B cell (primary cell): ENCODE measurements around the gene ATAD3B. TPM values are rescaled to one million over a fixed set of nuclear protein-coding genes. Genes with fewer than 3 reads are reported as not detected.

Source experiments
- ATAC-seq: fragments of 200-7000 bp; cut with Tn5 transposase; one replicate; pipeline ENCODE4 v1.10.0; 2021; ENCODE audit warnings: low read depth, mild to moderate bottlenecking, moderate number of reproducible peaks, moderate library complexity
- CTCF ChIA-PET: fragments of 350-600 bp; sonication (Branson Sonifier 250); formaldehyde crosslinking; loops from one replicate; lab custom pipeline; 2021; ENCODE audit warnings: antibody characterized with exemption, inconsistent platforms; lab: Charles Lee
- POLR2A ChIA-PET: fragments of 350-600 bp; sonication (Branson Sonifier 250); formaldehyde crosslinking; loops from one replicate; lab custom pipeline; 2021; ENCODE audit warnings: antibody characterized with exemption; lab: Charles Lee
- DNase-seq: peaks from one replicate; pipeline ENCODE4 v3.0.0; 2013
- H2AFZ ChIP-seq: 2 replicates; pipeline ENCODE4 v1.6.1; 2012; ENCODE audit warnings: mild to moderate bottlenecking, low read depth, low read length; ENCODE audit not compliant: insufficient read depth, poor library complexity, severe bottlenecking
- H3K27ac ChIP-seq, 2 donors: 1 replicate in 1 of 2; 2 replicates in 1 of 2; pipeline ENCODE4 v1.5.1; 2012 to 2013; ENCODE audit warnings: low read length in 2 of 2, mild to moderate bottlenecking in 2 of 2, moderate library complexity in 1 of 2
- H3K27me3 ChIP-seq, 4 experiments: fragments of 200-600 bp in 1 of 4; sonication (generic) in 1 of 4; replicated peaks in 1 of 4; 1 replicate in 2 of 4; 2 replicates in 2 of 4; pipeline versions ENCODE4 v1.6.1 to v1.7.0; 2013 to 2016; ENCODE audit warnings: low read length in 3 of 4, mild to moderate bottlenecking in 2 of 4, mixed read lengths in 1 of 4, moderate library complexity in 1 of 4; ENCODE audit not compliant: insufficient read depth in 4 of 4, control insufficient read depth in 3 of 4; ENCODE audit errors: control extremely low read depth in 1 of 4
- H3K36me3 ChIP-seq, 2 experiments: replicated peaks in 1 of 2; 1 replicate in 1 of 2; 2 replicates in 1 of 2; pipeline versions ENCODE4 v1.6.1 to v1.7.1; 2013; ENCODE audit warnings: low read length in 1 of 2; ENCODE audit not compliant: insufficient read depth in 2 of 2, control insufficient read depth in 1 of 2; ENCODE audit errors: control extremely low read depth in 1 of 2, extremely low read depth in 1 of 2
- H3K4me1 ChIP-seq, 2 donors: fragments of 200-600 bp in 1 of 2; sonication (generic) in 1 of 2; 1 replicate in 1 of 2; 2 replicates in 1 of 2; pipeline versions ENCODE4 v1.5.1 to v1.6.1; 2013 to 2017; ENCODE audit warnings: low read length in 2 of 2; ENCODE audit not compliant: control insufficient read depth in 2 of 2, insufficient read depth in 2 of 2
- H3K4me2 ChIP-seq: replicated peaks from 2 replicates; pipeline ENCODE3; 2012; ENCODE audit warnings: mild to moderate bottlenecking, low read depth, low read length; ENCODE audit not compliant: poor library complexity, severe bottlenecking
- H3K4me3 ChIP-seq, 5 experiments: fragments of 200-600 bp in 1 of 5; sonication (generic) in 1 of 5; 1 replicate in 3 of 5; 2 replicates in 2 of 5; pipeline versions ENCODE4 v1.5.1 to v1.7.0; 2011 to 2016; ENCODE audit warnings: low read length in 4 of 5, mild to moderate bottlenecking in 4 of 5, low read depth in 2 of 5, control low read depth in 1 of 5, moderate library complexity in 1 of 5; ENCODE audit not compliant: insufficient read depth in 1 of 5; ENCODE audit errors: control extremely low read depth in 1 of 5, extremely low read depth in 1 of 5
- H3K79me2 ChIP-seq: fragments of 200-600 bp; sonication (generic); one replicate; pipeline ENCODE4 v1.6.0; 2016; ENCODE audit warnings: low read length; ENCODE audit not compliant: control insufficient read depth, insufficient read depth
- H3K9ac ChIP-seq: fragments of 200-600 bp; sonication (generic); 2 replicates; pipeline ENCODE4 v1.6.1; 2017; ENCODE audit warnings: mild to moderate bottlenecking, low read length, moderate library complexity
- H3K9me3 ChIP-seq, 3 donors: one replicate each; pipeline versions ENCODE4 v1.6.1 to v1.7.1; 2013; ENCODE audit warnings: low read length in 2 of 3; ENCODE audit not compliant: control insufficient read depth in 2 of 3, insufficient read depth in 1 of 3; ENCODE audit errors: control extremely low read depth in 1 of 3
- H4K20me1 ChIP-seq: 2 replicates; pipeline ENCODE4 v1.6.0; 2012; ENCODE audit warnings: mild to moderate bottlenecking, low read length; ENCODE audit not compliant: insufficient read depth, control insufficient read depth, poor library complexity, severe bottlenecking
- H3K27ac Mint-ChIP-seq: one replicate; pipeline ENCODE4 v1.8.0; 2021; ENCODE audit warnings: mixed read lengths
- H3K27me3 Mint-ChIP-seq: one replicate; pipeline ENCODE4 v1.8.0; 2021; ENCODE audit warnings: mixed read lengths
- H3K4me1 Mint-ChIP-seq: one replicate; pipeline ENCODE4 v1.8.0; 2021; ENCODE audit warnings: mixed read lengths
- H3K4me3 Mint-ChIP-seq: one replicate; pipeline ENCODE4 v1.8.0; 2021; ENCODE audit warnings: mixed read lengths
- H3K9me3 Mint-ChIP-seq: one replicate; pipeline ENCODE4 v1.8.0; 2022; ENCODE audit warnings: mixed read lengths; ENCODE audit not compliant: insufficient read depth
- EZH2 ChIP-seq: IDR thresholded peaks from 2 replicates; pipeline ENCODE4 v1.6.1; 2012; ENCODE audit warnings: borderline replicate concordance, low read depth, mild to moderate bottlenecking, moderate library complexity, low read length; ENCODE audit not compliant: insufficient read depth, poor library complexity, severe bottlenecking
- WGBS: methylation state at CpG from one replicate; pipeline ENCODE4 v1.1.5; 2013; ENCODE audit warnings: missing lambda C conversion rate; ENCODE audit not compliant: insufficient coverage; 5-methylcytosine and 5-hydroxymethylcytosine counted together
- intact Hi-C: fragments of 100-400 bp; cut with micrococcal nuclease; formaldehyde crosslinking; loops from one replicate; pipeline ENCODE4 v1.10.0; 2022
- polyA plus RNA-seq: library from polyadenylated mRNA; depleted of rRNA; stranded (reverse); fragments of >200 nt; gene quantifications from 2 replicates; pipeline ENCODE4 v1.2.3, GENCODE V29; 2012
- total RNA-seq, 2 donors: library from RNA; stranded (reverse); fragments of 120-200 nt in 1 of 2; gene quantifications; 1 replicate in 1 of 2; 2 replicates in 1 of 2; pipeline versions ENCODE4 v1.2.3 to v1.2.4, GENCODE V29; 2013 to 2022
- TF ChIP-seq, protein P1 (sequence below): fragments of 200-600 bp; IDR thresholded peaks from one replicate; pipeline ENCODE4 v1.8.0; 2022; ENCODE audit warnings: antibody characterized with exemption, mild to moderate bottlenecking

Gene ATAD3B
- total and polyA plus RNA-seq, 2 donors (not counting 1 experiment from before 2014, with no cell fraction given) = 50.9 to 51.5 TPM

DNA sequence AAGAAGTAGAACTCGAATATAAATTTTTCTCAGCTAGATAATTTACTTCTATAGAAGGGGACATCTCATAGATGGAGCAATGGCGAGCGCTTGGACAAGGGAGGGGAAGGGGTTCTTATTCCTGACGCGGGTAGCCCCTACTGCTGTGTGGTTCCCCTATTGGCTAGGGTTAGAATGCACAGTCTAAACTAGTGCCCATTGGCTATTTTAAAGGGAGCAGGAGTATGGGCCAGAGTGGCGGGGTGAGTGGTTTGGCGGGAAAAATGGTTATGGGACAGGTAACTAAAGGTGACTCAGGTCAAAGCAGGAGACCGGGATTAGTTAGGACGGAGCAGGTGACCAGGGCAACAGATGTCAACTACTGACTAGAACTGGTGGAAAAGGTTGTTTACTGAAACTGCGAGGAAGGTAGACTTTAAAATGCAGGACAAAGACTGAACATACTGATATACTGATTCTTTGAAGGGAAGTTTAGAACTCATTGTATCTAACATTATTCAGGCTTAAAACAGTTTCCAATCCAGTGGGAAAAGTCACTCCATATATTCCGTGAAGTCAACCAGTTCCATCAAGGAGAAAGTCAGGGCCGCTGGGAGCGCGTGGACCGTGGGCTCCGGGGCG is 39.5 kb downstream of the ATAD3B start:
- H2AFZ ChIP-seq = peak overlapping the region; percentile 76
- no peak for DNase-seq

More for the DNA sequence above, 39.5 kb downstream of the ATAD3B start:
- H3K36me3 ChIP-seq = no peaks in the 10 kb centered on the region
- POLR2A ChIA-PET = interaction anchor here (0.6 to 0.7 kb wide), 2 partner anchors 219 to 413 kb away, joined by 3 read pairs; no protein-coding TSS in a partner anchor
- H4K20me1 ChIP-seq = no peaks in the 10 kb centered on the region
- peaks cover 12% of the 10 kb centered on the region for H3K79me2 ChIP-seq
- TF ChIP-seq, protein P1, sequence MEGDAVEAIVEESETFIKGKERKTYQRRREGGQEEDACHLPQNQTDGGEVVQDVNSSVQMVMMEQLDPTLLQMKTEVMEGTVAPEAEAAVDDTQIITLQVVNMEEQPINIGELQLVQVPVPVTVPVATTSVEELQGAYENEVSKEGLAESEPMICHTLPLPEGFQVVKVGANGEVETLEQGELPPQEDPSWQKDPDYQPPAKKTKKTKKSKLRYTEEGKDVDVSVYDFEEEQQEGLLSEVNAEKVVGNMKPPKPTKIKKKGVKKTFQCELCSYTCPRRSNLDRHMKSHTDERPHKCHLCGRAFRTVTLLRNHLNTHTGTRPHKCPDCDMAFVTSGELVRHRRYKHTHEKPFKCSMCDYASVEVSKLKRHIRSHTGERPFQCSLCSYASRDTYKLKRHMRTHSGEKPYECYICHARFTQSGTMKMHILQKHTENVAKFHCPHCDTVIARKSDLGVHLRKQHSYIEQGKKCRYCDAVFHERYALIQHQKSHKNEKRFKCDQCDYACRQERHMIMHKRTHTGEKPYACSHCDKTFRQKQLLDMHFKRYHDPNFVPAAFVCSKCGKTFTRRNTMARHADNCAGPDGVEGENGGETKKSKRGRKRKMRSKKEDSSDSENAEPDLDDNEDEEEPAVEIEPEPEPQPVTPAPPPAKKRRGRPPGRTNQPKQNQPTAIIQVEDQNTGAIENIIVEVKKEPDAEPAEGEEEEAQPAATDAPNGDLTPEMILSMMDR = no peak
- no peak for TF ChIP-seq EZH2
- H3K27me3 ChIP-seq = no peaks in the 10 kb centered on the region
- Mint-ChIP-seq H3K9me3 (no peaks in the 10 kb centered on the region), H3K4me1 (peaks cover 13% of the 10 kb centered on the region), H3K27ac (peak overlapping the region; percentile 91), H3K27me3 (no peaks in the 10 kb centered on the region), H3K4me3 (peak overlapping the region; percentile 95)
- peak overlapping the region; percentile 47 to 92 (median 87) for H3K4me3 ChIP-seq
- intact Hi-C loops = loop anchor here (1.0 kb wide), 1 partner anchor 40 kb away; the partner anchor contains the start of gene ATAD3B
- peak overlapping the region in 1 of 2 donors; percentile 94 for H3K27ac ChIP-seq
- 16% methylated on average over 15 of the region's 17 CpGs for WGBS
- no peaks in the 10 kb centered on the region for H3K9me3 ChIP-seq
- H3K4me2 ChIP-seq = peak overlapping the region; percentile 93
- no peak for ATAC-seq
- H3K9ac ChIP-seq = peak overlapping the region; percentile 69
- peaks cover 6 to 10% of the 10 kb centered on the region in 2 donors for H3K4me1 ChIP-seq
- CTCF ChIA-PET = no interaction called here
